ENCODE data around the gene OR2W3.

OR2W3 gene

DNA sequence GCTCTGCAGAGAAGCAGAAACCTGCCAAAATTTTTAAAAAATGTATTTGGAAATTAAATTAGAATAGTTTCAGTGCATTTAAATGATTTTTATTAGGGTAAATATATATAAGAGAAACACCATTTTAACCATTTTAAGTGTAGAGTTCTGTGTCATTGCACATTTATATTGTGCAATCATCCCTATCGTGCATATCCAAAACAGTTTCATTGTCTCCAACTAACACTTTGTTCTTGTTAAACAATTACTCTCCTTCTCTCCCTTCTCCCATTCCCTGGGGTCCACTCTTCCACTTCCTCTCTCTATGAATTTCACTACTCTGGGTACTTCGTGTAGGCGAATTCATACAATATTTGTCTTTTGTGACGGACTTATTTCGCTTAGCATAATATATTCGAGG, 47.2 kb downstream of the OR2W3 start:
- no peak for DNase-seq (ENCODE audit: low spot score)
- Mint-ChIP-seq H3K4me1 (ENCODE audit: low read depth) (no peaks in the 10 kb centered on the region), H3K36me3 (ENCODE audit: low read depth) (no peaks in the 10 kb centered on the region)

More for the DNA sequence above, 47.2 kb downstream of the OR2W3 start:
- Mint-ChIP-seq H3K27ac (no peak overlapping the region), H3K9me3 (no peaks in the 10 kb centered on the region), H3K27me3 (ENCODE audit: low read depth) (no peaks in the 10 kb centered on the region), H3K4me3 (no peak overlapping the region)
